ENCODE measurements around the gene DEGS1. TPM values are rescaled to one million over a fixed set of nuclear protein-coding genes. Genes with fewer than 3 reads are reported as not detected.

The DEGS1 gene
- total RNA-seq, 1 donor from 2014 or later, result 72.0 TPM

GRCh38 chr1:224188286-224188685 lies 5.2 kb downstream of the DEGS1 start:
- no peak for ATAC-seq
- DNase-seq, result no peak
- peaks cover 35% of the 10 kb centered on the region for H3K36me3 ChIP-seq
- H3K4me1 ChIP-seq, result peaks cover 22% of the 10 kb centered on the region
- H3K27ac ChIP-seq, result no peak overlapping the region
- no peaks in the 10 kb centered on the region for H3K9me3 ChIP-seq
- H3K4me3 ChIP-seq, result no peak overlapping the region
- H3K27me3 ChIP-seq (ENCODE audit: low read depth), result no peaks in the 10 kb centered on the region
- TF ChIP-seq, protein P1, sequence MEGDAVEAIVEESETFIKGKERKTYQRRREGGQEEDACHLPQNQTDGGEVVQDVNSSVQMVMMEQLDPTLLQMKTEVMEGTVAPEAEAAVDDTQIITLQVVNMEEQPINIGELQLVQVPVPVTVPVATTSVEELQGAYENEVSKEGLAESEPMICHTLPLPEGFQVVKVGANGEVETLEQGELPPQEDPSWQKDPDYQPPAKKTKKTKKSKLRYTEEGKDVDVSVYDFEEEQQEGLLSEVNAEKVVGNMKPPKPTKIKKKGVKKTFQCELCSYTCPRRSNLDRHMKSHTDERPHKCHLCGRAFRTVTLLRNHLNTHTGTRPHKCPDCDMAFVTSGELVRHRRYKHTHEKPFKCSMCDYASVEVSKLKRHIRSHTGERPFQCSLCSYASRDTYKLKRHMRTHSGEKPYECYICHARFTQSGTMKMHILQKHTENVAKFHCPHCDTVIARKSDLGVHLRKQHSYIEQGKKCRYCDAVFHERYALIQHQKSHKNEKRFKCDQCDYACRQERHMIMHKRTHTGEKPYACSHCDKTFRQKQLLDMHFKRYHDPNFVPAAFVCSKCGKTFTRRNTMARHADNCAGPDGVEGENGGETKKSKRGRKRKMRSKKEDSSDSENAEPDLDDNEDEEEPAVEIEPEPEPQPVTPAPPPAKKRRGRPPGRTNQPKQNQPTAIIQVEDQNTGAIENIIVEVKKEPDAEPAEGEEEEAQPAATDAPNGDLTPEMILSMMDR (IDR thresholded peaks at IDR 0.05), result no peak
- intact Hi-C loops (cut with DNase I), result no loop called here

DNA sequence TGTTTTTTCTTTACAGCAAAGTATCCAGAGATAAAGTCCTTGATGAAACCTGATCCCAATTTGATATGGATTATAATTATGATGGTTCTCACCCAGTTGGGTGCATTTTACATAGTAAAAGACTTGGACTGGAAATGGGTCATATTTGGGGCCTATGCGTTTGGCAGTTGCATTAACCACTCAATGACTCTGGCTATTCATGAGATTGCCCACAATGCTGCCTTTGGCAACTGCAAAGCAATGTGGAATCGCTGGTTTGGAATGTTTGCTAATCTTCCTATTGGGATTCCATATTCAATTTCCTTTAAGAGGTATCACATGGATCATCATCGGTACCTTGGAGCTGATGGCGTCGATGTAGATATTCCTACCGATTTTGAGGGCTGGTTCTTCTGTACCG lies 6.5 kb downstream of the DEGS1 start:
- H3K4me1 ChIP-seq, result peaks cover 14% of the 10 kb centered on the region
- peaks cover 46% of the 10 kb centered on the region for H3K36me3 ChIP-seq
- no peak overlapping the region for H3K4me3 ChIP-seq
- no peak for ATAC-seq
- TF ChIP-seq, protein P1 (IDR thresholded peaks at IDR 0.05), result no peak
- DNase-seq, result no peak
- no peaks in the 10 kb centered on the region for H3K9me3 ChIP-seq
- no peaks in the 10 kb centered on the region for H3K27me3 ChIP-seq (ENCODE audit: low read depth)
- no peak overlapping the region for H3K27ac ChIP-seq
- intact Hi-C loops (cut with DNase I), result no loop called here

- no peak for ATAC-seq
- no peak for DNase-seq
- no peak overlapping the region for H3K4me3 ChIP-seq
- intact Hi-C loops (cut with DNase I), result no loop called here
- no peaks in the 10 kb centered on the region for H3K4me1 ChIP-seq
- H3K27ac ChIP-seq, result no peak overlapping the region
- H3K9me3 ChIP-seq, result no peaks in the 10 kb centered on the region
- no peaks in the 10 kb centered on the region for H3K27me3 ChIP-seq (ENCODE audit: low read depth)
- H3K36me3 ChIP-seq, result peaks cover 47% of the 10 kb centered on the region
- TF ChIP-seq, protein P1 (IDR thresholded peaks at IDR 0.05), result no peak
These were observed 9.2 kb downstream of the DEGS1 start for GRCh38 chr1:224192082-224192788.

DNA sequence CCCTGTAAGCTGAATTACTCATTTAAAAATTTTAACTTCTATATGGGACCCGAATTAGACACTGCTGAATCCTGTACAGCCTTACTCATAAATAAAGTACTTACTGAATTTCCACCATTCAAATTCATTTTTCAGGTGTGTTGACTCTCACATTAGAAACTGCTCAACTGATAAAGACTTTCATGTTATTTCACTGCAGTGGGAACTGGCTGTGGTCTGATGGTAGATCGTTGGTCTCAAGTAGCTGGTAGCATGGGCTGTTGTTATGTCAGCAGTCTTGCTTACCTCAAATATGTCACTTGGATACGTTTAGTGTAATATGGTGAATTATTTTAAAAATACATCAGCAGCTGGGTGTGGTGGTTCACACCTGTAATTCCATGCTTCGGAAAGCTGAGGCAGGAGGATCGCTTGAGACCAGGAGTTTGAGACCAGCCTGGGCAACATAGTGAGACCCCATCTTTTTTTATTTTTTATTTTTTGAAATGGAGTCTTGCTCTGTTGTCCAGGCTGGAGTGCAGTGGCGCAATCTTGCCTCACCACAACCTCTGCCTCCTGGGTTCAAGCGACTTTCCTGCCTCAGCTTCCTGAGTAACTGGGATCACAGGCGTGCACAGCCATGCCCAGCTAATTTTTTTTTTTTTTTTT lies 10.4 kb downstream of the DEGS1 start:
- Histone ChIP-seq H3K27ac (no peak overlapping the region), H3K9me3 (no peaks in the 10 kb centered on the region), H3K4me3 (no peak overlapping the region), H3K36me3 (peaks cover 47% of the 10 kb centered on the region), H3K27me3 (ENCODE audit: low read depth) (no peaks in the 10 kb centered on the region), H3K4me1 (no peaks in the 10 kb centered on the region)
- TF ChIP-seq, protein P1 (IDR thresholded peaks at IDR 0.05), result no peak
- ATAC-seq (no peak), DNase-seq (no peak)
- intact Hi-C loops (cut with DNase I), result no loop called here

DNA sequence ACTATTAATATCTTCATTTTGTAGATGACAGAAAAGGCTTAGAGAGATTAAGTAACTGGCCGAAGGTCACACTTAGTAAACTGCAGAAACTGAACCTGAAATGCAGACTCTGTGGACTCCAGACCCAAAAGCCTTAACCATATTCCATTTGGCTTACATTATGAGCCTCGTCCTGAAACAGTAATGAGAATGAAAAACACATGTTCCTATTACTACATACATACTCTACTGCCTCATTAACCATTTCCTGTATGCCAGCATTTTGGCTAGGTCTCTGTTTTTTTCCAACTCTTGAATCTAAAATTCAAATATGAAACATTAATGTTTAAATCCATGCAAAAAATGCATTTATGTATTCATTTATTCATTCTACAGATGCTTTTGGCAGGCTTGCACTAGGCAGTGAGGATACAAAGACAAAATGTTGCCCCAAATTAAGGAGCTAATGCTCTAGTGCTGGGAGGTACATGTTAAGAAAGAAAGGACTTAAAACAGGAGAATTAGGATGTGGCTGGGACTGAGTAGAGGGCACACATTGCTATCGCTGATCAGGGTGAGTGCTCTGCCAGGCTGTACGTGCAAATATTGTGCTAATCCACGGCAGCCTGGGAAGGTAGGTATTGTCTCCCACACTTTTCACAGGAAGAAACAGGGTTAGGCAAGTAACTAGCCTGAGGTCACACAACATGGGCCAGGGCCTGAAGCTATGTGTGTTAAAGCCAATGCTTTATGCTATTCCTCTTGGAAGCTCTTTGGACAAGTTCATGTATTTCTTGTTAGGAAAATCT lies 14.0 kb downstream of the DEGS1 start:
- TF ChIP-seq, protein P1 (IDR thresholded peaks at IDR 0.05), result no peak
- H3K9me3 ChIP-seq, result no peaks in the 10 kb centered on the region
- no peak overlapping the region for H3K27ac ChIP-seq
- DNase-seq (no peak), ATAC-seq (no peak)
- intact Hi-C loops (cut with DNase I), result no loop called here
- H3K27me3 ChIP-seq (ENCODE audit: low read depth), result no peaks in the 10 kb centered on the region
- no peak overlapping the region for H3K4me3 ChIP-seq
- H3K4me1 ChIP-seq, result no peaks in the 10 kb centered on the region
- H3K36me3 ChIP-seq, result peaks cover 25% of the 10 kb centered on the region

Measured in lower lobe of right lung (tissue), 2 donors.